A549 (cell line): Measurements from ENCODE around the gene CD47. TPM values are rescaled to one million over a fixed set of nuclear protein-coding genes. Genes with fewer than 3 reads are reported as not detected.

ENCODE experiments used
- ATAC-seq, 2 experiments: fragments of 200-7000 bp in 1 of 2; fragments of >200 bp in 1 of 2; cut with Nextera tagmentation in 1 of 2; cut with Tn5 transposase in 1 of 2; 3 replicates each; pipeline versions ENCODE4 v1.8.0 to v1.9.1; 2018 to 2020; ENCODE audit warnings: mild to moderate bottlenecking in 1 of 2, moderate library complexity in 1 of 2
- CTCF ChIA-PET: fragments of 300-600 bp; sonication (Branson Sonifier 250); formaldehyde crosslinking; extraction: SDS; loops from one replicate; lab custom pipeline; 2021; ENCODE audit warnings: antibody characterized with exemption, inconsistent platforms; lab: Yijun Ruan, JAX
- POLR2A ChIA-PET: fragments of 350-600 bp; formaldehyde crosslinking; extraction: SDS; loops from one replicate; lab custom pipeline; 2021; ENCODE audit warnings: antibody characterized with exemption, inconsistent platforms; lab: Yijun Ruan, JAX
- DNase-seq, 2 experiments: peaks; one replicate each; pipeline versions ENCODE4 v3.0.0 to v3.0.0-alpha.2; 2011 to 2016; ENCODE audit warnings: low read depth in 1 of 2, low spot score in 1 of 2
- FAIRE-seq: peaks from 2 replicates; lab custom pipeline; 2011; peaks lifted over from hg19 to GRCh38; lab: Jason Lieb, UNC
- H3K27ac ChIP-seq, 2 experiments: fragments of >200 bp; sonication (Bioruptor Twin); formaldehyde crosslinking; 3 replicates each; pipeline ENCODE4 v1.5.1; 2016 to 2017
- H3K4me1 ChIP-seq: fragments of >200 bp; sonication (Bioruptor Twin); formaldehyde crosslinking; 3 replicates; pipeline ENCODE4 v1.6.1; 2016
- H3K4me2 ChIP-seq: fragments of >200 bp; sonication (Bioruptor Twin); formaldehyde crosslinking; 3 replicates; pipeline ENCODE4 v1.6.1; 2016
- H3K4me3 ChIP-seq: fragments of >200 bp; sonication (Bioruptor Twin); formaldehyde crosslinking; 3 replicates; pipeline ENCODE4 v1.5.1; 2016
- H3K9me3 ChIP-seq: fragments of >200 bp; sonication (Bioruptor Twin); formaldehyde crosslinking; 3 replicates; pipeline ENCODE4 v1.6.1; 2016
- BCL3 ChIP-seq: fragments of >200 bp; sonication (Bioruptor Twin); formaldehyde crosslinking; IDR thresholded peaks from 3 replicates; pipeline ENCODE4 v1.6.1; 2016
- CBX2 ChIP-seq: fragments of 200-600 bp; sonication (generic); IDR thresholded peaks from 2 replicates; pipeline ENCODE4 v1.6.1; 2016; ENCODE audit warnings: low read depth, mild to moderate bottlenecking, borderline replicate concordance
- CBX8 ChIP-seq: fragments of 200-600 bp; sonication (generic); IDR thresholded peaks from 2 replicates; pipeline ENCODE4 v1.6.1; 2016
- CTCF ChIP-seq: fragments of >200 bp; sonication (Bioruptor Twin); formaldehyde crosslinking; IDR thresholded peaks from 3 replicates; pipeline ENCODE4 v1.5.1; 2016
- EHMT2 ChIP-seq: fragments of 200-600 bp; sonication (generic); IDR thresholded peaks from 2 replicates; pipeline ENCODE4 v1.6.1; 2016; ENCODE audit warnings: antibody characterized with exemption, low read depth, mild to moderate bottlenecking, moderate library complexity
- HDAC2 ChIP-seq: fragments of 200-600 bp; sonication (generic); IDR thresholded peaks from 2 replicates; pipeline ENCODE4 v1.6.1; 2016
- HEYL ChIP-seq: fragments of 250-450 bp; sonication (Bioruptor Pico); IDR thresholded peaks from 2 replicates; pipeline ENCODE4 v1.8.0; 2021; ENCODE audit warnings: mild to moderate bottlenecking, moderate library complexity
- HMGXB4 ChIP-seq: fragments of 250-450 bp; sonication (Bioruptor Pico); IDR thresholded peaks from 2 replicates; pipeline ENCODE4 v1.5.0; 2021; ENCODE audit warnings: mild to moderate bottlenecking, moderate library complexity, borderline replicate concordance
- MAX ChIP-seq: IDR thresholded peaks from 2 replicates; pipeline ENCODE4 v1.6.1; 2012
- MAZ ChIP-seq: fragments of 150-350 bp; IDR thresholded peaks from 2 replicates; pipeline ENCODE4 v1.6.1; 2014; ENCODE audit warnings: antibody characterized with exemption, low read depth, low read length, borderline replicate concordance
- POLR2A ChIP-seq: IDR thresholded peaks from 2 replicates; pipeline ENCODE4 v1.6.1; 2012; ENCODE audit warnings: mild to moderate bottlenecking, low read length
- POLR2AphosphoS2 ChIP-seq: conservative IDR thresholded peaks from 2 replicates; pipeline ENCODE4 v1.6.1; 2012; ENCODE audit warnings: low read length, improper control_type of control experiment, inconsistent platforms
- SMC3 ChIP-seq: fragments of >200 bp; sonication (Bioruptor Twin); formaldehyde crosslinking; IDR thresholded peaks from 3 replicates; pipeline ENCODE4 v1.6.1; 2018; ENCODE audit warnings: inconsistent platforms
- USF2 ChIP-seq: fragments of 450-650 bp; IDR thresholded peaks from 2 replicates; pipeline ENCODE4 v1.6.1; 2014; ENCODE audit warnings: antibody characterized with exemption
- ZC3H11A ChIP-seq: fragments of 450-650 bp; IDR thresholded peaks from 2 replicates; pipeline ENCODE4 v1.6.1; 2014; ENCODE audit warnings: antibody characterized with exemption, mild to moderate bottlenecking
- ZSCAN20 ChIP-seq: fragments of 250-450 bp; sonication (Bioruptor Pico); IDR thresholded peaks from 2 replicates; pipeline ENCODE4 v1.8.0; 2022; ENCODE audit warnings: mild to moderate bottlenecking, moderate library complexity
- WGBS: methylation state at CpG from one replicate; pipeline ENCODE4 v1.1.6; 2017; ENCODE audit errors: missing lambda C conversion rate; 5-methylcytosine and 5-hydroxymethylcytosine counted together
- polyA plus RNA-seq, 4 experiments: library from polyadenylated mRNA; depleted of rRNA in 3 of 4; stranded (reverse); fragments of >200 nt; fragmentation: RNase III in 1 of 4; extraction: RNeasy Plus Mini Kit Qiagen cat#74134 plus additional on column Dnase treatment in 1 of 4; gene quantifications; 2 replicates in 3 of 4; 3 replicates in 1 of 4; pipeline ENCODE4 v1.2.3, GENCODE V29; 2011 to 2017

CD47 gene
- polyA plus RNA-seq, 2 of the 4 experiments (the other 2 are of a cell fraction): 31.0 to 35.9 TPM

GRCh38 chr3:108008106-108008505, 82.7 kb downstream of the CD47 start:
- WGBS: 81% methylated on average over 2 of the region's 2 CpGs
- no peak overlapping the region for H3K27ac ChIP-seq
- H3K4me2 ChIP-seq: no peak overlapping the region
- no peak for FAIRE-seq
- ChIA-PET POLR2A (no interaction called here), CTCF (interaction anchor here (0.9 kb wide), 1 partner anchor 80 kb away, joined by 4 read pairs; no protein-coding TSS in a partner anchor)
- peaks cover 14% of the 10 kb centered on the region; the same call in 2 of the 3 replicates for H3K4me1 ChIP-seq
- DNase-seq: no peak
- no peak for TF ChIP-seq ZC3H11A
- H3K4me3 ChIP-seq: no peak overlapping the region
- no peak for ATAC-seq
- H3K9me3 ChIP-seq: no peaks in the 10 kb centered on the region

- TF ChIP-seq HDAC2 (no peak), POLR2A (no peak), MAX (no peak), SMC3 (no peak), BCL3 (no peak), POLR2AphosphoS2 (no peak), MAZ (no peak), EHMT2 (no peak), CTCF (no peak), HMGXB4 (no peak), HEYL (no peak), CBX8 (no peak), ZSCAN20 (CRISPR knock-in tag) (no peak), USF2 (no peak), CBX2 (no peak)
- no peak overlapping the region for H3K4me3 ChIP-seq
- H3K9me3 ChIP-seq: no peaks in the 10 kb centered on the region
- H3K4me1 ChIP-seq: peaks cover 14% of the 10 kb centered on the region; the same call in 2 of the 3 replicates
- no peak overlapping the region for H3K27ac ChIP-seq
- 69% methylated on average over 2 of the region's 2 CpGs for WGBS
- peak overlapping the region; percentile 30; the same call in 2 of the 3 replicates for H3K4me2 ChIP-seq
- DNase-seq (no peak), ATAC-seq (no peak), FAIRE-seq (no peak)
- ChIA-PET POLR2A (interaction anchor here (1.0 kb wide), 1 partner anchor 20 kb away, joined by 3 read pairs; no protein-coding TSS in a partner anchor), CTCF (interaction anchor here (0.7 to 1.9 kb wide), 3 partner anchors 12 to 79 kb away, joined by 3 to 6 read pairs (median 3); no protein-coding TSS in a partner anchor)
These were observed 83.9 kb downstream of the CD47 start for GRCh38 chr3:108006881-108007331.
